ENCODE measurements around the gene SEC16B.
A peak's percentile ranks its signal among the peaks of the same experiment; 100 is the strongest.

The SEC16B gene

DNA sequence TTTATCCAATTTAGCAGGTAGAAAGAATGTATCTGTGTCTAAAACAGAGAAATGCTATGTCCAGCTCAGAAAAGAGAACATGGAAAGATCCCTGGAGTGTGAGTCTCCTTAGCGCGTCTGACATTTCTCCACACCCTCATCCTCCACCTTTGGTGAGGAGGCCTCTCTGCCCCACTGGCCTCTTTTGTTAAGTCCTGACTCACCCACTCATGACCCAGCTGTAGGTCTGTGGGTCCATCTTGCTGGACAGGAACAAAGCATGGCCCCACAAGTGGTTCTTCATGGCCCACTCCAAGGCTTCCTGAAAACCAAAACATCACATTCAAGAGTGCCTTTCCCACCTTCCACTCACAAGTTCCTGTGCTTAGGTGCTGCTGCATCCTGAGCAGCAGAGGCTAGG, 15.8 kb downstream of the SEC16B start:
- no peak for DNase-seq
- Histone ChIP-seq H3K27ac (no peak overlapping the region), H3K27me3 (replicated peaks) (no peaks in the 10 kb centered on the region), H3K4me3 (ENCODE audit: low read depth, low read length) (no peak overlapping the region), H3K36me3 (replicated peaks) (no peaks in the 10 kb centered on the region)
- TF ChIP-seq, protein P1, sequence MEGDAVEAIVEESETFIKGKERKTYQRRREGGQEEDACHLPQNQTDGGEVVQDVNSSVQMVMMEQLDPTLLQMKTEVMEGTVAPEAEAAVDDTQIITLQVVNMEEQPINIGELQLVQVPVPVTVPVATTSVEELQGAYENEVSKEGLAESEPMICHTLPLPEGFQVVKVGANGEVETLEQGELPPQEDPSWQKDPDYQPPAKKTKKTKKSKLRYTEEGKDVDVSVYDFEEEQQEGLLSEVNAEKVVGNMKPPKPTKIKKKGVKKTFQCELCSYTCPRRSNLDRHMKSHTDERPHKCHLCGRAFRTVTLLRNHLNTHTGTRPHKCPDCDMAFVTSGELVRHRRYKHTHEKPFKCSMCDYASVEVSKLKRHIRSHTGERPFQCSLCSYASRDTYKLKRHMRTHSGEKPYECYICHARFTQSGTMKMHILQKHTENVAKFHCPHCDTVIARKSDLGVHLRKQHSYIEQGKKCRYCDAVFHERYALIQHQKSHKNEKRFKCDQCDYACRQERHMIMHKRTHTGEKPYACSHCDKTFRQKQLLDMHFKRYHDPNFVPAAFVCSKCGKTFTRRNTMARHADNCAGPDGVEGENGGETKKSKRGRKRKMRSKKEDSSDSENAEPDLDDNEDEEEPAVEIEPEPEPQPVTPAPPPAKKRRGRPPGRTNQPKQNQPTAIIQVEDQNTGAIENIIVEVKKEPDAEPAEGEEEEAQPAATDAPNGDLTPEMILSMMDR (IDR thresholded peaks at IDR 0.05; ENCODE audit: low read depth, low read length, missing control alignments), result no peak
- in situ Hi-C loops (cut with HindIII; ENCODE audit: low pct_ligation_motif_present, low sequenced_read_pairs), result no loop called here

- TF ChIP-seq, protein P1 (IDR thresholded peaks at IDR 0.05; ENCODE audit: low read depth, low read length, missing control alignments), result no peak
- no peak for DNase-seq
- Histone ChIP-seq H3K27ac (no peak overlapping the region), H3K4me3 (ENCODE audit: low read depth, low read length) (no peak overlapping the region), H3K36me3 (replicated peaks) (no peaks in the 10 kb centered on the region), H3K27me3 (replicated peaks) (no peaks in the 10 kb centered on the region)
- in situ Hi-C loops (cut with HindIII; ENCODE audit: low pct_ligation_motif_present, low sequenced_read_pairs), result no loop called here
Measured at GRCh38 chr1:177953549-177953948, 16.3 kb downstream of the SEC16B start.

DNA sequence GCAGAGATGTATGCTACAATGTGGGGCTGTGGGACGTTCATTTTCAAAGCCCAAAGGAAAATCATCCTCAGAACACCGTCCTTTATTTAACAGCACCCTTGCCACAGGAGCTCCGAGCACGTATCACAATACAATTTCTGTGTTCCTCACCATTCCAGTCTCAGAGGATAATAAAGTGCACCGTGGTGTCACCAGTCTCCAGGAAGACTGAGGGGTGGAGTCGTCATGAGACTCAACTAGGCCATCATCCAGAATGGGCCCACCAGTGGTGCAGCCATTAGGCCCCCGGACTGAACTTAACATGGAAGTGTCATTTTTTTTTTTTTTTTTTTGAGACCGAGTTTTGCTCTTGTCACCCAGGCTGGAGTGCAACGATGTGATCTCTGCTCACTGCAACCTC, 17.2 kb downstream of the SEC16B start:
- in situ Hi-C loops (cut with HindIII; ENCODE audit: low pct_ligation_motif_present, low sequenced_read_pairs), result no loop called here
- H3K27ac ChIP-seq, result no peak overlapping the region
- no peaks in the 10 kb centered on the region for H3K36me3 ChIP-seq (replicated peaks)
- H3K4me3 ChIP-seq (ENCODE audit: low read depth, low read length), result no peak overlapping the region
- TF ChIP-seq, protein P1 (IDR thresholded peaks at IDR 0.05; ENCODE audit: low read depth, low read length, missing control alignments), result no peak
- DNase-seq, result no peak
- no peaks in the 10 kb centered on the region for H3K27me3 ChIP-seq (replicated peaks)

GRCh38 chr1:177952249-177952648, 17.6 kb downstream of the SEC16B start:
- no peak for DNase-seq
- H3K36me3 ChIP-seq (replicated peaks), result no peaks in the 10 kb centered on the region
- no peak overlapping the region for H3K4me3 ChIP-seq (ENCODE audit: low read depth, low read length)
- in situ Hi-C loops (cut with HindIII; ENCODE audit: low pct_ligation_motif_present, low sequenced_read_pairs), result no loop called here
- H3K27ac ChIP-seq, result no peak overlapping the region
- TF ChIP-seq, protein P1 (IDR thresholded peaks at IDR 0.05; ENCODE audit: low read depth, low read length, missing control alignments), result no peak
- no peaks in the 10 kb centered on the region for H3K27me3 ChIP-seq (replicated peaks)

DNA sequence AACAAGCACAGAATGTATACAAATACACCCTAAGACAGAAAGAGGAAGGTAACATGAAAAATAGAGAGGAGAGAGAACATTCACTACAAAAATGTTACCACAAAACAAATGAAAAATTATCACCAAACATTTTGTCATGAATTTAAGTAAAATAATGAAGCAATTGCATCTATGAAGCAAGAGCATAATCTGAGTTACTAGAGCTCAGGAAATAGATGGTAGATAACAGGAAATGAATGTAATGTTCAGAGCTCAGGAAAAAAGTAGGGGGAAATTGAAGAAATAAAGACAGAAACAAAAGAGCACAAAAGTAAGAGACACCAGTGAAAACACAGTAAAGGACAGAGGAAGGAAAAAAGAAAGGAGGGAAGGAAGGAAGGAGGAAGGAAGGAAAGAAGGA, 19.4 kb downstream of the SEC16B start:
- in situ Hi-C loops (cut with HindIII; ENCODE audit: low pct_ligation_motif_present, low sequenced_read_pairs), result no loop called here
- H3K4me3 ChIP-seq (ENCODE audit: low read depth, low read length), result no peak overlapping the region
- no peaks in the 10 kb centered on the region for H3K27me3 ChIP-seq (replicated peaks)
- DNase-seq, result no peak
- H3K27ac ChIP-seq, result no peak overlapping the region
- TF ChIP-seq, protein P1 (IDR thresholded peaks at IDR 0.05; ENCODE audit: low read depth, low read length, missing control alignments), result no peak
- no peaks in the 10 kb centered on the region for H3K36me3 ChIP-seq (replicated peaks)

GRCh38 chr1:177948336-177948972, 21.4 kb downstream of the SEC16B start:
- H3K36me3 ChIP-seq (replicated peaks), result no peaks in the 10 kb centered on the region
- H3K27ac ChIP-seq, result no peak overlapping the region
- DNase-seq, result peak; percentile 66
- TF ChIP-seq, protein P1 (IDR thresholded peaks at IDR 0.05; ENCODE audit: low read depth, low read length, missing control alignments), result peak; percentile 94
- no peak overlapping the region for H3K4me3 ChIP-seq (ENCODE audit: low read depth, low read length)
- in situ Hi-C loops (cut with HindIII; ENCODE audit: low pct_ligation_motif_present, low sequenced_read_pairs), result no loop called here
- H3K27me3 ChIP-seq (replicated peaks), result no peaks in the 10 kb centered on the region

All from brain microvascular endothelial cell (primary cell).